ENCODE measurements around the gene EXOC3L4. TPM values are rescaled to one million over a fixed set of nuclear protein-coding genes. Genes with fewer than 3 reads are reported as not detected.

EXOC3L4 gene
- total and polyA plus RNA-seq, 4 donors = 24.0 to 77.8 (median 36.7) TPM

- 52% methylated on average over 9 of the region's 9 CpGs for WGBS
- H3K4me3 ChIP-seq (ENCODE audit: low read depth in 1 of 3, low read length in 3 of 3) = no peak overlapping the region
- no peak overlapping the region for H3K9ac ChIP-seq (ENCODE audit: low read depth in 1 of 2, low read length in 2 of 2)
- H3K27ac ChIP-seq (ENCODE audit: low read depth in 1 of 2, low read length in 2 of 2) = peak overlapping the region; percentile 23 to 28
- H3K27me3 ChIP-seq (ENCODE audit: control insufficient read depth in 4 of 4, insufficient read depth in 4 of 4, low read length in 3 of 4) = no peaks in the 10 kb centered on the region
- peaks cover 0 to 3% (median 0%) of the 10 kb centered on the region in 4 donors for H3K36me3 ChIP-seq (ENCODE audit: control insufficient read depth in 4 of 4, insufficient read depth in 3 of 4, low read depth in 1 of 4, low read length in 3 of 4)
- no peaks in the 10 kb centered on the region for H3K9me3 ChIP-seq (ENCODE audit: control insufficient read depth in 4 of 4, low read length in 3 of 4)
- peaks cover 36 to 87% (median 62%) of the 10 kb centered on the region in 4 donors for H3K4me1 ChIP-seq (ENCODE audit: control insufficient read depth in 4 of 4, insufficient read depth in 4 of 4, low read length in 3 of 4)
- DNase-seq (ENCODE audit: low spot score) = no peak
- TF ChIP-seq NR2F2 (IDR thresholded peaks at IDR 0.05) (no peak), REST (IDR thresholded peaks at IDR 0.05) (no peak), ATF3 (IDR thresholded peaks at IDR 0.05) (no peak), SP1 (IDR thresholded peaks at IDR 0.05) (no peak), HNF4G (IDR thresholded peaks at IDR 0.05) (no peak), RXRA (IDR thresholded peaks at IDR 0.05) (no peak), JUND (IDR thresholded peaks at IDR 0.05) (no peak), FOXA1 (IDR thresholded peaks at IDR 0.05) (no peak), EGR1 (IDR thresholded peaks at IDR 0.05; ENCODE audit: low read depth in 2 of 2) (no peak), GABPA (IDR thresholded peaks at IDR 0.05 in 1 of 2, conservative IDR thresholded peaks at IDR 0.05 in 1 of 2) (no peak), HNF4A (conservative IDR thresholded peaks at IDR 0.05) (no peak), FOXA2 (IDR thresholded peaks at IDR 0.05) (no peak), TAF1 (conservative IDR thresholded peaks at IDR 0.05) (no peak)
- TF ChIP-seq, protein P1, sequence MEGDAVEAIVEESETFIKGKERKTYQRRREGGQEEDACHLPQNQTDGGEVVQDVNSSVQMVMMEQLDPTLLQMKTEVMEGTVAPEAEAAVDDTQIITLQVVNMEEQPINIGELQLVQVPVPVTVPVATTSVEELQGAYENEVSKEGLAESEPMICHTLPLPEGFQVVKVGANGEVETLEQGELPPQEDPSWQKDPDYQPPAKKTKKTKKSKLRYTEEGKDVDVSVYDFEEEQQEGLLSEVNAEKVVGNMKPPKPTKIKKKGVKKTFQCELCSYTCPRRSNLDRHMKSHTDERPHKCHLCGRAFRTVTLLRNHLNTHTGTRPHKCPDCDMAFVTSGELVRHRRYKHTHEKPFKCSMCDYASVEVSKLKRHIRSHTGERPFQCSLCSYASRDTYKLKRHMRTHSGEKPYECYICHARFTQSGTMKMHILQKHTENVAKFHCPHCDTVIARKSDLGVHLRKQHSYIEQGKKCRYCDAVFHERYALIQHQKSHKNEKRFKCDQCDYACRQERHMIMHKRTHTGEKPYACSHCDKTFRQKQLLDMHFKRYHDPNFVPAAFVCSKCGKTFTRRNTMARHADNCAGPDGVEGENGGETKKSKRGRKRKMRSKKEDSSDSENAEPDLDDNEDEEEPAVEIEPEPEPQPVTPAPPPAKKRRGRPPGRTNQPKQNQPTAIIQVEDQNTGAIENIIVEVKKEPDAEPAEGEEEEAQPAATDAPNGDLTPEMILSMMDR (IDR thresholded peaks at IDR 0.05; ENCODE audit: low read depth, low read length, missing input control) = no peak
- TF ChIP-seq, protein P2, sequence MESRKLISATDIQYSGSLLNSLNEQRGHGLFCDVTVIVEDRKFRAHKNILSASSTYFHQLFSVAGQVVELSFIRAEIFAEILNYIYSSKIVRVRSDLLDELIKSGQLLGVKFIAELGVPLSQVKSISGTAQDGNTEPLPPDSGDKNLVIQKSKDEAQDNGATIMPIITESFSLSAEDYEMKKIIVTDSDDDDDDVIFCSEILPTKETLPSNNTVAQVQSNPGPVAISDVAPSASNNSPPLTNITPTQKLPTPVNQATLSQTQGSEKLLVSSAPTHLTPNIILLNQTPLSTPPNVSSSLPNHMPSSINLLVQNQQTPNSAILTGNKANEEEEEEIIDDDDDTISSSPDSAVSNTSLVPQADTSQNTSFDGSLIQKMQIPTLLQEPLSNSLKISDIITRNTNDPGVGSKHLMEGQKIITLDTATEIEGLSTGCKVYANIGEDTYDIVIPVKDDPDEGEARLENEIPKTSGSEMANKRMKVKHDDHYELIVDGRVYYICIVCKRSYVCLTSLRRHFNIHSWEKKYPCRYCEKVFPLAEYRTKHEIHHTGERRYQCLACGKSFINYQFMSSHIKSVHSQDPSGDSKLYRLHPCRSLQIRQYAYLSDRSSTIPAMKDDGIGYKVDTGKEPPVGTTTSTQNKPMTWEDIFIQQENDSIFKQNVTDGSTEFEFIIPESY (IDR thresholded peaks at IDR 0.05) = no peak
These were observed 14.3 kb downstream of the EXOC3L4 start for GRCh38 chr14:103108749-103109207.

Data from liver (tissue), 9 donors.